Brain microvascular endothelial cell (primary cell): ENCODE data around the gene EGLN3.

Experiments used
- DNase-seq: peaks from one replicate; pipeline ENCODE4 v3.0.0-alpha.2; 2020
- H3K27ac ChIP-seq: fragments of 250-450 bp; sonication (Bioruptor Pico); 2 replicates; pipeline ENCODE4 v1.5.1; 2020; ENCODE audit warnings: mild to moderate bottlenecking, moderate library complexity
- H3K27me3 ChIP-seq: fragments of 250-450 bp; sonication (Bioruptor Pico); replicated peaks from 2 replicates; pipeline ENCODE4 v1.5.1; 2020; ENCODE audit warnings: mild to moderate bottlenecking
- H3K36me3 ChIP-seq: fragments of 250-450 bp; sonication (Bioruptor Pico); replicated peaks from 2 replicates; pipeline ENCODE4 v1.5.1; 2020; ENCODE audit warnings: mild to moderate bottlenecking
- H3K4me3 ChIP-seq: 2 replicates; pipeline ENCODE4 v1.5.1; 2011; ENCODE audit warnings: low read depth, mild to moderate bottlenecking, control low read depth, low read length, moderate library complexity
- CTCF ChIP-seq: IDR thresholded peaks from 2 replicates; pipeline ENCODE4 v1.5.1; 2011; ENCODE audit warnings: low read depth, mild to moderate bottlenecking, moderate library complexity, low read length, control low read depth, inconsistent platforms; ENCODE audit errors: missing control alignments
- in situ Hi-C: cut with HindIII; loops from 2 replicates; pipeline ENCODE4 v1.10.0; 2017; ENCODE audit warnings: low sequenced_read_pairs, low pct_ligation_motif_present

The EGLN3 gene

GRCh38 chr14:33945210-33946088 lies 5.4 kb downstream of the EGLN3 start:
- H3K27me3 ChIP-seq, result peaks cover 14% of the 10 kb centered on the region
- no peak overlapping the region for H3K27ac ChIP-seq
- no peak for TF ChIP-seq CTCF
- no peak for DNase-seq
- no peaks in the 10 kb centered on the region for H3K36me3 ChIP-seq
- in situ Hi-C loops, result no loop called here
- H3K4me3 ChIP-seq, result no peak overlapping the region

GRCh38 chr14:33943096-33943883 lies 7.6 kb downstream of the EGLN3 start:
- H3K4me3 ChIP-seq, result no peak overlapping the region
- in situ Hi-C loops, result no loop called here

DNA sequence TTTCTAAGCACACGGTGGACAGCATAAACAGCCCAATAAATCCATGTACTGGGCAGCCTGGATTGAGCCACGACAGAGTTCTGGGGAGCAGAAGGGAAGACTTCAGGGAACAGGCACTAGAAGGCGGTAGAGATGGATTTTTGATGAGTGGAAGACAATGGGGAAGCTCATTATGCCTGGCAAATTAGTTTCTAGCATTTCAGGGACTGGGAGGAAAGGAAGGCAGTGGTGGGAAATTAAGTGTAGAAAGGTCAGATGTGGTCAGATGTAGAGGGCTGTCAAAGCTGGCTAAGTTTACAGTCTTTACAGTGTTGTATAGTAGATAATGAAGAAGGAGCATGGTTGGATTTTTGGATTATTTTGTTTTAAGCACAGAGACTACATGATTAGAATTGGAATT lies 9.2 kb downstream of the EGLN3 start:
- Histone ChIP-seq H3K36me3 (no peaks in the 10 kb centered on the region), H3K27ac (no peak overlapping the region), H3K4me3 (no peak overlapping the region), H3K27me3 (no peaks in the 10 kb centered on the region)
- no peak for DNase-seq
- no peak for TF ChIP-seq CTCF
- in situ Hi-C loops, result no loop called here

More at GRCh38 chr14:33943096-33943883, 7.6 kb downstream of the EGLN3 start:
- TF ChIP-seq CTCF, result no peak
- Histone ChIP-seq H3K27me3 (no peaks in the 10 kb centered on the region), H3K36me3 (no peaks in the 10 kb centered on the region), H3K27ac (no peak overlapping the region)
- DNase-seq, result no peak

GRCh38 chr14:33940561-33941011 lies 10.3 kb downstream of the EGLN3 start:
- Histone ChIP-seq H3K27me3 (no peaks in the 10 kb centered on the region), H3K36me3 (no peaks in the 10 kb centered on the region), H3K27ac (no peak overlapping the region), H3K4me3 (no peak overlapping the region)
- no peak for DNase-seq
- TF ChIP-seq CTCF, result no peak
- in situ Hi-C loops, result no loop called here

GRCh38 chr14:33938131-33938949 lies 12.5 kb downstream of the EGLN3 start:
- Histone ChIP-seq H3K36me3 (no peaks in the 10 kb centered on the region), H3K27ac (no peak overlapping the region), H3K27me3 (no peaks in the 10 kb centered on the region), H3K4me3 (no peak overlapping the region)
- in situ Hi-C loops, result no loop called here
- no peak for DNase-seq
- TF ChIP-seq CTCF, result no peak
